ENCODE results near the gene TNN. TPM values are rescaled to one million over a fixed set of nuclear protein-coding genes. Genes with fewer than 3 reads are reported as not detected.

The TNN gene
- total RNA-seq, 1 experiment from 2014 or later, result 0.11 TPM

DNA sequence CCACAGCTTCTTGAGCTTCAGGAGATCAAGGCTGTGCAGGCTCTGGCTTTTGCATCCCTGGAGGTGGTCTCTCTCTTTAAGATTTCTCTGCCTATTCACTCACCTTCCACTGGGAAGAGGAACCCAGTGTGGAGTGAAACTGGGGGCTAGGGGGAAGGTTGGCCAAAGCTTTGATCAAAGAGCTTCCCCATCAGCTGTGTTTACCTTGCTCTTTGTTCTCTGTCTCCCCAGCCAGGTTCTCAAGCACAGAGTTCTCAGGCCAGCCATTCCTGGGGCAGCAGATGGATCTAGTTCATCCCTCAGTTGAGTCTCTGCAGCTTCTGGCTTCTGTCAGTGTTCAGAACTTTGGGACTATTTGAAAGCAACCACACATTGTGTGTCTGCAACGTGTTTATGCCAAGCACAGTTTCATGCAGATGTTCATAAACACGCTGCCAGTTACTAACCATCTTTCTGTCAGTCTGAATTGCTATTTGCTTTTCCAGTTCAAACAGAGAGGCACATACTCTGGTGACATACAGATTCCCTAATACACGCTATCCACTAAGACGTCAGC is 27.2 kb upstream of the TNN start:
- no peak for DNase-seq
- no peak overlapping the region for H4K91ac ChIP-seq (ENCODE audit: insufficient read length, low read depth, low read length)
- H3K56ac ChIP-seq (ENCODE audit: insufficient read length, low read depth, low read length), result no peak overlapping the region
- no peaks in the 10 kb centered on the region for H4K20me1 ChIP-seq (ENCODE audit: control insufficient read depth, insufficient read depth, insufficient read length)
- no peak overlapping the region for H2BK120ac ChIP-seq (ENCODE audit: low read depth, low read length, poor library complexity, severe bottlenecking)
- no peak overlapping the region for H3K27ac ChIP-seq (ENCODE audit: insufficient read length, low read depth, low read length)
- no peak overlapping the region for H2BK5ac ChIP-seq (ENCODE audit: insufficient read length, low read length)
- no peaks in the 10 kb centered on the region for H3K79me2 ChIP-seq (ENCODE audit: insufficient read depth, low read length)
- no peaks in the 10 kb centered on the region for H3K23me2 ChIP-seq (ENCODE audit: insufficient read length, low read depth, low read length, poor library complexity, severe bottlenecking)
- no peak overlapping the region for H3K4me2 ChIP-seq (ENCODE audit: insufficient read depth, insufficient read length, low read length)
- Mint-ChIP-seq H3K27ac (peak overlapping the region in 1 of 3 experiments; percentile 35; a peak in 2 of 7 replicates), H3K36me3 (ENCODE audit: insufficient read depth in 1 of 3, low read depth in 3 of 3) (no peaks in the 10 kb centered on the region), H3K9me3 (no peaks in the 10 kb centered on the region), H3K27me3 (ENCODE audit: low read depth) (no peaks in the 10 kb centered on the region), H3K4me1 (peaks cover 24 to 26% of the 10 kb centered on the region in 2 experiments), H3K4me3 (no peak overlapping the region)
- H3T11ph ChIP-seq (ENCODE audit: low read length), result no peak overlapping the region
- H3K18ac ChIP-seq (ENCODE audit: insufficient read length, low read depth, low read length), result no peak overlapping the region
- H3K23ac ChIP-seq (ENCODE audit: insufficient read length, low read depth, low read length), result no peak overlapping the region
- no peak overlapping the region for H2AFZ ChIP-seq (ENCODE audit: low read length)
- no peak overlapping the region for H2BK15ac ChIP-seq (ENCODE audit: low read depth, low read length)
- H4K5ac ChIP-seq (ENCODE audit: insufficient read length, low read depth, low read length), result no peak overlapping the region
- TF ChIP-seq, protein P1, sequence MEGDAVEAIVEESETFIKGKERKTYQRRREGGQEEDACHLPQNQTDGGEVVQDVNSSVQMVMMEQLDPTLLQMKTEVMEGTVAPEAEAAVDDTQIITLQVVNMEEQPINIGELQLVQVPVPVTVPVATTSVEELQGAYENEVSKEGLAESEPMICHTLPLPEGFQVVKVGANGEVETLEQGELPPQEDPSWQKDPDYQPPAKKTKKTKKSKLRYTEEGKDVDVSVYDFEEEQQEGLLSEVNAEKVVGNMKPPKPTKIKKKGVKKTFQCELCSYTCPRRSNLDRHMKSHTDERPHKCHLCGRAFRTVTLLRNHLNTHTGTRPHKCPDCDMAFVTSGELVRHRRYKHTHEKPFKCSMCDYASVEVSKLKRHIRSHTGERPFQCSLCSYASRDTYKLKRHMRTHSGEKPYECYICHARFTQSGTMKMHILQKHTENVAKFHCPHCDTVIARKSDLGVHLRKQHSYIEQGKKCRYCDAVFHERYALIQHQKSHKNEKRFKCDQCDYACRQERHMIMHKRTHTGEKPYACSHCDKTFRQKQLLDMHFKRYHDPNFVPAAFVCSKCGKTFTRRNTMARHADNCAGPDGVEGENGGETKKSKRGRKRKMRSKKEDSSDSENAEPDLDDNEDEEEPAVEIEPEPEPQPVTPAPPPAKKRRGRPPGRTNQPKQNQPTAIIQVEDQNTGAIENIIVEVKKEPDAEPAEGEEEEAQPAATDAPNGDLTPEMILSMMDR (conservative IDR thresholded peaks at IDR 0.05), result no peak
- H3K14ac ChIP-seq (ENCODE audit: insufficient read depth, low read length), result no peak overlapping the region
- H2BK12ac ChIP-seq (ENCODE audit: insufficient read length, low read depth, low read length), result no peak overlapping the region
- WGBS (ENCODE audit: extremely low coverage, insufficient read length, low lambda C conversion rate), result no CpG with 5 or more reads among the region's 4 CpGs
- no peaks in the 10 kb centered on the region for H3K9me3 ChIP-seq (ENCODE audit: control insufficient read depth, low read depth, low read length)
- H3K4ac ChIP-seq (ENCODE audit: low read depth, low read length), result no peak overlapping the region
- H2BK20ac ChIP-seq (ENCODE audit: low read depth, low read length, poor library complexity, severe bottlenecking), result no peak overlapping the region
- no peak overlapping the region for H3K9ac ChIP-seq (ENCODE audit: extremely low read depth, insufficient read length, low read length)
- H4K8ac ChIP-seq (replicated peaks; ENCODE audit: insufficient read length, low read depth, low read length), result no peak overlapping the region
- H3K79me1 ChIP-seq (ENCODE audit: insufficient read depth, low read depth, low read length, poor library complexity, severe bottlenecking), result no peaks in the 10 kb centered on the region
- H3K4me1 ChIP-seq (ENCODE audit: insufficient read depth, low read length), result peaks cover 5% of the 10 kb centered on the region; the same call in 1 of the 2 replicates
- H3K27me3 ChIP-seq (ENCODE audit: insufficient read depth, low read length), result no peaks in the 10 kb centered on the region
- no peak overlapping the region for H2AK5ac ChIP-seq (ENCODE audit: insufficient read length, low read length)
